MV-4-11 (cell line): ENCODE data around the gene CHTF8.
A peak's percentile ranks its signal among the peaks of the same experiment; 100 is the strongest.
"Not testable (repeated sequence)": the region's sequence is repeated elsewhere in the genome, so short reads cannot be mapped to it uniquely, and the experiment has no call there.

Experiments used
- DNase-seq: peaks from one replicate; lab custom pipeline; 2025; lab: John Stamatoyannopoulos, UW

Gene CHTF8, protein sequence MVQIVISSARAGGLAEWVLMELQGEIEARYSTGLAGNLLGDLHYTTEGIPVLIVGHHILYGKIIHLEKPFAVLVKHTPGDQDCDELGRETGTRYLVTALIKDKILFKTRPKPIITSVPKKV

DNA sequence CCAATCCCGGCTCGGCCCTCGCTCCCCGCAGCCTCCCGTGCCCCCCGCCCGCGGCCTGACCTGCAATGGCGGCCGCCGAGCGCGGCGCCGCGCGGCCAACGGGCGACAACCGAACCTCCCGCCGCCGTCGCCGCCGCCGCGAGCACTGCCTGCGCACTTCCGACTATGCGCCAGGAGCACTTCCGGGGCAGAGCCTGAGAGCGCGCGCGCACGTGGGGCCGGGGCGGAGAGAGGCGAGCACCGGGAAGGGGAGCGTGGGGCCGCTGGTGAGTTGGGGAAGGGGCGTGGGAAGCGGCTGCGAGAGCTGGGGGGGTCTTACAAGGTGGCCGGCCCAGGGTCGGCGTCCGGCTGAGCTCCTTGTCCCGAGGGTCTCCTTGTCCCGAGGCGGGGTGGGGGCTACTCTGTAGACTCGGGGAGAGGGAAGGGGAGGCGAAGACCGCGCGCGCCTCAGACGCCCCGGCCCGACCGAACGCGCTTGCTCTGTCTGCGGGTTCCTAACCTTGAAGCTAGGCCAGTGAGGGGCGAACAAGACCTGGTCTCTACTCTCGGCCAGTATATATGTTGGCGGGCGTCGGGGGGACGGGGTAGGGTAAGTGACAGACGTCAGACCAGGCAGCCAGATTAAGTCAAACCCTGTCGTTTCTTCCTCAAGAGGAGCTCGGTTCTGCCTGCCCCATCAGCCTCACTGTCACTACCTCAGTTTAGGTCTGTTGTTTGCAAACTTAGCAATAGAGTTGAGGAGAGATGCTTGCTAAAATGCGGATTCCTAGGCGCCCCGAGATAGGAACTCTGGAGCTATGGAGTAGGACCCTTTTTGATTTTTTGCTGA, at the start of gene CHTF8, which contains the start of gene UTP4:
Gene CHTF8 (minus strand): TSS at position 165 of the 829 bp plus-strand sequence. CDS start 11,130 bp downstream, outside the sequence.
Gene UTP4 (plus strand): TSS at position 226 of the 829 bp plus-strand sequence. CDS start 811 bp downstream, outside the sequence.
- DNase-seq, result peak; percentile 65

GRCh38 chr16:69180011-69180338, 47.6 kb upstream of the CHTF8 start:
- no peak for DNase-seq

DNA sequence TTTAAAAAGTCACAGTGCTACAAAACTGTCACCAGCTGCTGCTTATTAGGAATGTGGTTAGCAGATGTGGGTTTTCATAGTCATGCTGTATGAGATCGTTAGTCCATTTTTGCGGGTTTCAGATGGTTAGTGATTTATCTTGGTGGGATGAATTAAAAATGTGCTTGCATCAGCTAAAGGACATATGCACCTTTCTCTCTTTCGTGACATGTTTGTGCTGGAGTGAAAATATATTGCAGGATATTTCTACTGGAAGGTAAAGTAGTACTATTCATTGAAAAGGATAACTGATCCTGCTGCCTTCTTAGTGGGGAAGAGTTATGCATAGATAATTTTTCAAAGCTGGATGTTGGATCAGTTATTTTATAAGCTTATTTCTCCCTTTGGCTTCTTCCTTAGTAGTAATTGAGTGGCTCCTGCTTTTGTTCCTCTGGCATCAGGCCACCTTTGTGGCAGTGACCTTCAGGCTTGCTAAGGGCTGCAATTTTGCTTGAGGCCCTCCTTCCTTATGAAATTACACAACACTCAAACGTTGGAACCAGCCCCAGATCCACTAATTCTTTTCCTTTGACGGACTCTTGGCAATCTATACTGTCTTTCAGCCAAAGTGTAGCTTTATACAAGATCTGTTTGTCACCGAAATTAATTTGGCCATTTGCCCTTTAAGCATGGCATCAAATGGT, 47.1 kb upstream of the CHTF8 start:
- peak; percentile 22 for DNase-seq

DNA sequence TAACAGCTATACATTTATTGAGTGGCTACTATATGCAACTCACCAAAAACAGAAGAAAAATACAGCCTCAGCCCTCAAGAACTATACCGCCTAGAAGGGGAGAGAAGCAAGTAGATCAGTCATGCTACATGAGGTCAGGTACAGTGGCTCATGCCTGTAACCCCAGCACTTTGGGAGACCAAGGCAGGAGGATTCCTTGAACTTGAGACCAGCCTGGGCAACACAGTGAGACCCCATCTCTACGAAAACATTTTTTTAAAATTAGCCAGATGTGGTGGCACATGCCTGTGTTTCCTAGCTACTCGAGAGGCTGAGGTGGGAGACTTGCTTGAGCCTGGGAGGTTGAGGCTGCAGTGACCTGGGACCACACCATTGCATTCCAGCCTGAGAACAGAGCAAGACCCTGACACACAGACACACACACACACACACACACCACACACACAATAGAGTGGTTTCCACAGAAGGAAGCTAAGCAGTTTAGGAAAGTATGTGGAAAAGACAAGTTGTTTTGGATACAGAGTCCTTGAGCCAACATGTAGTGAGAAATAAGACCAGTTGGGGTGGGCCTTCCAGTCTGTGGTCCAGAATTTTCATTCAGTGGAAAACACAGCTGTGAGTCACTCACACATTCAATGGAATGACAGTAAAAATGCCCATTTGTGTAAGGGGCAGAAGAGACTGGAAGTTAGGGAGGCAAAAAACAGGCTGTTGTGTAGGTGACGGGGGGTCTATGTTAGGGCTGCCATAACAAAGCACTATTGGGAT, 43.8 kb upstream of the CHTF8 start:
- DNase-seq, result no peak

GRCh38 chr16:69171325-69172084, 39.1 kb upstream of the CHTF8 start:
- peak; percentile 93 for DNase-seq

DNA sequence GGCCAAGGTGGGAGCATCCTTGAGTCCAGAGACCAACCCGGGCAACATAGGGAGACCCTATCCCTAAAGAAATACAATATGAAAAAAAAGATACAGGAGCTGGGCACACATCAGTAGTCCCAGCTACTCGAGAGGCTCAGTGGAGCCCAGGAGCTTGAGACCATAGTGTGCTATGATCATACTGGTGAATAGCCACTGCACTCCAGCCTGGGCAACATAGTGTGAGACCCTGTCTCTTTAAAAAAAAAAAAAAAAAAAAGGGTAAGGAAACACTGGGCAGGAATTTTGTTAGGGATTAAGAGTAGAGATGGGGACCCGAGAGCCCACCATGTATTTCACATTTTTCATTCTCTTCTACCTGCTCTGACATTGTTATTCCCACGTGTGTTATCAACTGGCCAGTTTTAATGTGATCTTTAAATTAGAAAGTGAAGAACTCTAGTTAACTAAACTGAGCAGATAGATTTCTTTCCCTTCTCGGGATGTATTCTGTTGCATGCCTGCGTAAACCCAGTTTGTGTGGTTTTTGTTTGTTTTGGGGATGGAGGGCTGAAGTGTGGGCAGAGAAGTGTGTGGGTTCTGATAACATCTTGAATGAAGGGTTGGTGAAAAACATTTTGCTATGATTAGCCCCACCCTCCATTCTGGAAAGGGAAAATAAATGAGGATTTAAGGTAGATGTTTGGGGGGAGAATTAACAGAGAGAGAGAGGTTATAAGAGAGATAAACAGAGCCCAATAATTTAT, 37.4 kb upstream of the CHTF8 start:
- no peak for DNase-seq

DNA sequence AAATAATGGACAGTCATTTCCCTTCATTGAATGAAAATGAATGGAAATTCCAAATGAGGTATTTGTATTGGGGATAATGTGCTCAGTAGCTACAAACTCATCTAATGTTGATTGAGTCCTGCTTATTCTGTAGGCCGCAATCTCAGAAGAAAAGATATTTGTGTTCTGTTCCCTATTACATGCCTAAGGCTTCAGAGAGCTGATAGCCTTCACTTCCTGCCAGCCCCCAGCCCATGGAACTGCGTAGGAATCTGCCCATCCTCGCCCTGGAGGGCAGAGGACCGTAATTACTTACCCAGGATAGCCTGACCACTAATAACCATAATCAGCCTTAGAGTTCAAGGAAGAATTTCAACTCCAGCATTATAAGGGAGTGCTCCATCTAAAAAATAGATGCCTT, 36.7 kb upstream of the CHTF8 start:
- no peak for DNase-seq

DNA sequence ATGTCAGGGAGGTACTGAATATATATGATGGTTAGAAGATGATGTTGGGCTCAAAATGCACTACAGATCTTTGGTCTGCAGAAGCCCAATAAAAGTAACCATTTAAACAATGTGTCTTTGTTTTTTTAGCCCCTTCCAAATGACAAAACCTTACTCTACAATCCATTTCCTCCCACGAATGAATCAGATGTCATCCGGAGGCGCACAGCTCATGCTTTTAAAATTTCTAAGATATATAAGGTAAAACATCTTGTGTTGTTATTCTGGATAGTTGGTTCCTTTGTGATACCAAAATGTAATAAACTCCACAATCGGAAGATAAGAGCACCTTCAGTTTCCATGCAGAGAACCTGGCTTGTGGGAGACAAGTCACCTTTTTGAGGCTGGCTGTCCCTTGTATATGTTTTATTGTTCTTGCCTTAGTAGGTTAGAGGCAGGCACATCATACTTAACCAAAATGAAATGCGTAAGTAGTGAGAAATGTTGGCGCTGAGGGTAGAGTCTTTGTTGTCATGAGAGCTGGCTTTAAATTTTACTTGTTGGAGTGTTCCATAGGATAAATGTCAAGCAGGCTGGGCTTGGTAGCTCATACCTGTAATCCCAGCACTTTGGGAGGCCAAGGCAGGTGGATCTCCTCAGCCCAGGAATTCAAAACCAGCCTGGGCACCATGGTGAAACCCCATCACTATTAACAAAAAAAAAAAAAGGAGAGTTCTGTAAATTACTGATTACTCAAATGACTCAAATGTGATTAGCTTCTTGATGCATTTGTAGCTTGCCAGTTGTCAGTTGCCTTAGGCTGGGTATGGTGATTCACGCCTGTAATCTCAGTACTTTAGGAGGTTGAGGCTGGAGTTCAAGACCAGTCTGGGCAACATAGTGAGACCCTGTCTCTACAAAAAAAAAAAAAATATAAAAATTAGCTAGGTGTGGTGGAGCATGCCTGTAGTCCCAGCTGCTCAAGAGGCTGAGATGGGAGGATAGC, 34.9 kb upstream of the CHTF8 start:
- DNase-seq, result no peak

DNA sequence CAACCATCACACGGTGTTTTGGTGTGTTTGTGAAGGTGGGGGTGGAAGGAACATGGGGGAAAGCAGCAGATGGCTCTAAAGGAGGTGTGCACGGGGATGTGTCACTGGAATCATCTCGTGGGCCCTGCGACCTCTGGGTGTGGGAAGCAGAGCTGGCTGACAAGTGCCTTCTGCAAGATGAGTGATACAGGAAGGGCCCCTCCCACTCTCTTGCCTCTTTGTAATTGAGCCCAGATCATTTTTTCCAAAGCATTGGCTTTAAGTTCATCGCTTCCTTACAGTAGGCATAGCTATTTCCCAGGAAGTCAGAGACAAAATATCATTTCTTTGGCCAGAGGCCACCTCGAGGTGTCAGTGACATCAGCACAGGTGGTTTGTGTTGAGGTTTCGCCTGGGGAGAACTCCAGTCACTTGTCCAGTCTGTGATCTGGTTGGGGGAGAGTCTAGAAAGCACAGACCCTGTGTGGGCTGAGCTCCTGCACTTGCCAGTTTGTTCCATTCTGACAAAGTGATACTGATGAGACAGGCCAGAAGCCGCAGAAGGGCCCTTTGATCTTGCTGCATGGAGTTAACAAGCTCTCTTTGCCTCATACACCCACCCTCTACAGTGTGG, 33.9 kb upstream of the CHTF8 start:
- DNase-seq, result no peak

GRCh38 chr16:69165584-69165983, 33.2 kb upstream of the CHTF8 start:
- no peak for DNase-seq

- no peak for DNase-seq
Measured at GRCh38 chr16:69160192-69160591, 27.8 kb upstream of the CHTF8 start.

DNA sequence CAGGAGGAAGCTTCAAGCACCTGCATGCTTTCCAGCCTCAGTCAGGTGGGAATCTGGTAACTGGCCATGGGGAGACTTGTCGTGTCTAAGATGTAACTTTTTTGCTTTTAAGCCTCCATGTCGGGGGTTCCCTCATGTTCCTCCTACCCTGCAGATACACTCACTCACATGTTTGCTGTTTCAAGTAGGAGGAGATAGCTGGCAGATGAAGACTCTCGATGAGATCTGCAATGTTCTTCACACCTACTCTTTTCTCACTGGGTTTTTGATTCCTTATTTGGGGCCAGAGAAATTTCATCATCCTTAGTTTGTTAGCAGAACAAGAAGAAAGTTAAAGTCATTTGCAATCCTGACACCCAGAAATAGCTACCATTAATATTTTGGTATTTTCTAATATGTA, 24.8 kb upstream of the CHTF8 start:
- DNase-seq, result no peak

DNA sequence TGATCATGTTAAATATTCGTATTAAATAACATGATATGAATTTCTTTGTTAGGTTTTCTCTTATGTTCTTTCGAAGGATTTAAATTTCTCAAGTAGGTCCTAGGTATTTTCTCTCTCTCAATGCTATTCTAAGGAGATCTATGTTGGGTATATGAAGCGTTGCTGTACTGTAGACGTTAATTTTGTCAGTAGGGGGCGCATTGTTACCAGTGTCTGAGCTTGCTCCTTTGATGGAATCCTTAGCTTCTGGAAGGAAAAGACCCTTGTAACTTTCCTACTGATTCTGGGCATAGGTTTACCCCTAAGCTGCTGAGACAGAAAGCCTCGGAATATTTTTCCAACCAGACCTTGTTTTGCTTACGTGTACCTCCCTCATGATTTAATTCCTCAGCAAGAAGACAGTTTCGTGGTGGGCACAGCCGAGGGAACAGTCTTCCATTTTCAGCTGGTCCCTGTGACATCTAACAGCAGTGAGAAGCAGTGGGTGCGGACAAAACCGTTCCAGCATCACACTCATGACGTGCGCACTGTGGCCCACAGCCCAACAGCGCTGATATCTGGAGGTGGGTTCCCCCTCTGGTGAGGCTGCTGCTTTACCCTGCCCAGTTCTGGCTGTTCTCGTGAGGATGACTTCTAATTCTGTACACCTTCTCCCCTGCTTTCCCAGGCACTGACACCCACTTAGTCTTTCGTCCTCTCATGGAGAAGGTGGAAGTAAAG, 17.9 kb upstream of the CHTF8 start:
- DNase-seq, result peak; percentile 53

DNA sequence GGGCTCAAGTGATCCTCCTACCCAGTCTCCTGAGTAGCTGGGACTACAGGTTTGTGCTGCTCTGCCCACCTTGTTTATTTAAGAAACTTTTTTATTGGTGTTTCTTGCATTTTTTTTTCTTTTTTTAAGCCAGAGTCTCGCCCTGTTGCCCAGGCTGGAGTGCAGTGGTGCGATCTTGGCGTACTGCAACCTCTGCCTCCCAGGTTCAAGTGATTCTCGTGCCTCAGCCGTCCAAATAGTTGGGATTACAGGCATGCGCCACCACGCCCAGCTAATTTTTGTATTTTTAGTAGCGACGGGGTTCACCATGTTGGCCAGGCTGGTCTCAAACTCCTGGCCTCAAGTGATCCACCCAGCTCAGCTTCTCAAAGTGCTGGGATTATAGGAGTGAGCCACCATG, 17.2 kb upstream of the CHTF8 start:
- not testable (repeated sequence) for DNase-seq

DNA sequence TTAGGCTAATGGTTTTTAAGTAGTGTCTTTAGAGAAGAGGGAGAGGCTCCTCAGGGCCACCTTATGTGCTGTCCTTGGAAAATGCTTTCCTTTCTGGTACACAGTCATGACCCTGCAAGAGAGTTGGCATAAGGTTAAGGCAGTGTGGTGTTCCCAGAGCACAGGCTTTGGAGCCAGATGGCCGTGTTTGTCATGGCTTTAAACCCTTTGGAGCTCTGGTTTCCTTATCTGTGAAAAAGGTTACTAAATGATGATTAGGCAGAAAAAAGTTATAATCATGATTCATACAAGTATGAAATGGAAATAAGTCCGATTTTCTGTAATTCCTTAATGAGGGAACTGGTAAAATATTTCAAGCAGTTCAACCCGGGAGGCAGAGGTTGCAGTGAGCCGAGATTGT, 13.3 kb upstream of the CHTF8 start:
- DNase-seq, result no peak

GRCh38 chr16:69143116-69143515, 10.7 kb upstream of the CHTF8 start:
- DNase-seq, result no peak

GRCh38 chr16:69141936-69142335, 9.5 kb upstream of the CHTF8 start:
- DNase-seq, result no peak

- DNase-seq, result no peak
Measured at GRCh38 chr16:69141014-69141413, 8.6 kb upstream of the CHTF8 start.

DNA sequence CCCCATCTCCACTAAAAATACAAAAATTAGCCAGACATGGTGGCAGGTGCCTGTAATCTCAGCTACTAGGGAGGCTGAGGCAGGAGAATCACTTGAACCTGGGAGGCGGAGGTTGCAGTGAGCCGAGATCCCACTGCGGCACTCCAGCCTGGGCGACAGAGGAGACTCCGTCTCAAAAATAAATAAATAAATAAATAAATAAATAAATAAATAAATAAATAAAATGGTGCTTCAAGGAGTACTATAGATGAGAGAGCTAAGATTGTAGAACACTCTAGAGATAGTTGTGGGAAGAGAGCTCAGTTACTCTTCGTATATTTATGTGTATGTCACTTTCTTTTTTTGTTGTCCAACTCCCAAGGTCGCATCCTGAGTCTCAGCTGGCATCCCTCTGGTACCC, 7.1 kb upstream of the CHTF8 start:
- not testable (repeated sequence) for DNase-seq
